Measurements from ENCODE around the gene RGS6.

Gene RGS6

DNA sequence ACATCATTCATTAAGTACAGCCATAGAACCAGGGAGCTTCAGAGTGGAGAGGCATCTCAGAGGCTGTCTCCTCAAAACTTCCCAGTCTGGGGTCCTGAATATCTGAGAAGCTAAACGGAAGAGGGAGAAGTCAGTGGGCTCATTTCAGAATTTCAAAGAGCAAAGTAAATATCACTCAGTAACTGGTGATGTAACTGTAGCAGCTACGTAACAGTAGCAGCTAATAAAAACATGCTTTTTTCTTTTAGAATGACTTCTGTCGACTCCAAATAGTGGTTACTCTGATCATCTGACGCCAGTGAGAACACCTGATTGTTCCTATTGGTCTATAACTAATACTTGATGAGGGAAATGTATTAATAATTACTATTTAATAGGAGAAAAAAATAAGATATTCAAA is 578.3 kb downstream of the RGS6 start:
- H3K4me3 ChIP-seq (ENCODE audit: low read depth, low read length) = no peak overlapping the region
- no peak overlapping the region for H2BK12ac ChIP-seq (ENCODE audit: low read length)
- no peak overlapping the region for H2BK5ac ChIP-seq (ENCODE audit: low read depth, low read length, poor library complexity)
- no peak overlapping the region for H2BK120ac ChIP-seq (ENCODE audit: insufficient read depth, low read length, poor library complexity)
- H3K79me2 ChIP-seq (ENCODE audit: control insufficient read depth, insufficient read depth, low read length, poor library complexity) = no peaks in the 10 kb centered on the region
- no peak overlapping the region for H2AK5ac ChIP-seq (ENCODE audit: low read length)
- no peak overlapping the region for H3K4ac ChIP-seq (ENCODE audit: low read depth, low read length)
- H3K9ac ChIP-seq (ENCODE audit: low read length) = no peak overlapping the region
- H3K18ac ChIP-seq (ENCODE audit: low read length) = no peak overlapping the region
- H3K14ac ChIP-seq (ENCODE audit: low read length) = no peak overlapping the region
- no peak overlapping the region for H3K23ac ChIP-seq (ENCODE audit: low read length)
- no peak overlapping the region for H3K27ac ChIP-seq (ENCODE audit: low read depth, low read length)
- H3K79me1 ChIP-seq (ENCODE audit: low read length) = no peaks in the 10 kb centered on the region
- H3K9me3 ChIP-seq (ENCODE audit: insufficient read depth, low read depth, low read length) = no peaks in the 10 kb centered on the region
- H3K27me3 ChIP-seq (ENCODE audit: insufficient read depth, low read length) = no peaks in the 10 kb centered on the region
- no peaks in the 10 kb centered on the region for H3K36me3 ChIP-seq (ENCODE audit: control insufficient read depth in 1 of 2, insufficient read depth in 2 of 2, low read length in 2 of 2)
- H3K4me1 ChIP-seq (ENCODE audit: control insufficient read depth in 1 of 2, insufficient read depth in 2 of 2, low read length in 2 of 2) = peaks cover 0 to 4% of the 10 kb centered on the region in 2 experiments
- no CpG with 5 or more reads among the region's 4 CpGs for WGBS (ENCODE audit: extremely low coverage, insufficient coverage, insufficient read length)
- H3K4me2 ChIP-seq (ENCODE audit: low read length) = no peak overlapping the region
- H4K8ac ChIP-seq (ENCODE audit: low read depth, low read length) = no peak overlapping the region
- H2AFZ ChIP-seq (ENCODE audit: insufficient read depth, low read length, poor library complexity) = no peak overlapping the region
- H4K12ac ChIP-seq (ENCODE audit: low read depth, low read length) = no peak overlapping the region
- H4K91ac ChIP-seq (ENCODE audit: low read depth, low read length) = no peak overlapping the region
- no peak for DNase-seq

- Histone ChIP-seq H3K36me3 (ENCODE audit: control insufficient read depth in 1 of 2, insufficient read depth in 2 of 2, low read length in 2 of 2) (no peaks in the 10 kb centered on the region), H3K14ac (ENCODE audit: low read length) (no peak overlapping the region), H2BK120ac (ENCODE audit: insufficient read depth, low read length, poor library complexity) (no peak overlapping the region), H3K4me3 (ENCODE audit: low read depth, low read length) (no peak overlapping the region), H3K79me1 (ENCODE audit: low read length) (peaks cover 2% of the 10 kb centered on the region), H3K4me1 (ENCODE audit: control insufficient read depth in 1 of 2, insufficient read depth in 2 of 2, low read length in 2 of 2) (peaks cover 0 to 4% of the 10 kb centered on the region in 2 experiments), H2BK12ac (ENCODE audit: low read length) (no peak overlapping the region), H4K12ac (ENCODE audit: low read depth, low read length) (no peak overlapping the region), H3K9ac (ENCODE audit: low read length) (no peak overlapping the region), H2BK5ac (ENCODE audit: low read depth, low read length, poor library complexity) (no peak overlapping the region), H3K4ac (ENCODE audit: low read depth, low read length) (no peak overlapping the region), H4K8ac (ENCODE audit: low read depth, low read length) (no peak overlapping the region), H3K79me2 (ENCODE audit: control insufficient read depth, insufficient read depth, low read length, poor library complexity) (no peaks in the 10 kb centered on the region), H2AFZ (ENCODE audit: insufficient read depth, low read length, poor library complexity) (no peak overlapping the region), H4K91ac (ENCODE audit: low read depth, low read length) (no peak overlapping the region), H3K23ac (ENCODE audit: low read length) (no peak overlapping the region), H3K4me2 (ENCODE audit: low read length) (no peak overlapping the region), H2AK5ac (ENCODE audit: low read length) (no peak overlapping the region), H3K9me3 (ENCODE audit: insufficient read depth, low read depth, low read length) (no peaks in the 10 kb centered on the region), H3K27me3 (ENCODE audit: insufficient read depth, low read length) (no peaks in the 10 kb centered on the region), H3K18ac (ENCODE audit: low read length) (no peak overlapping the region), H3K27ac (ENCODE audit: low read depth, low read length) (no peak overlapping the region)
- WGBS (ENCODE audit: extremely low coverage, insufficient coverage, insufficient read length) = no CpG with 5 or more reads among the region's 2 CpGs
- no peak for DNase-seq
These were observed 580.1 kb downstream of the RGS6 start for GRCh38 chr14:72512281-72512680.

DNA sequence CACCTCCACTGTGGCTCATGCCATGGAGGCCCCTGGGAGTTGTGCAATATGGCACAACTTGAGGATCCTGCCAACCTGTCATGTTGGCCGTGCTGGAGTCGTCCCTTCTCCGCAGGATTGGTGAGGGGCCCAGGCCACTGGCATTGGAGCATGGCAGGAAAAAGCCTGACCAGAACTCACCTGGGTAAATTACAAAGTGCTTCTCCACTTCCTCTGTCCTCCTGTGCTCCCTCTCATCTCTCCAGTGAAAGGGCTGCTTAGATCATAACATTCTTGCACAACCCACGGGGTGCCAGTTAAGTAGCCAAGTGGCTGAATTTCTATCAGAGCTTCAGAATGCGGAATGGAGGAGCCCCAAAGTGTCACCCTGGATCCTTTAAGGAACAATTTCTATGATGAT is 580.7 kb downstream of the RGS6 start:
- no CpG with 5 or more reads among the region's 5 CpGs for WGBS (ENCODE audit: extremely low coverage, insufficient coverage, insufficient read length)
- Histone ChIP-seq H3K79me1 (ENCODE audit: low read length) (peaks cover 2% of the 10 kb centered on the region), H2AFZ (ENCODE audit: insufficient read depth, low read length, poor library complexity) (no peak overlapping the region), H4K8ac (ENCODE audit: low read depth, low read length) (no peak overlapping the region), H2BK120ac (ENCODE audit: insufficient read depth, low read length, poor library complexity) (no peak overlapping the region), H3K4ac (ENCODE audit: low read depth, low read length) (no peak overlapping the region), H3K9ac (ENCODE audit: low read length) (no peak overlapping the region), H3K36me3 (ENCODE audit: control insufficient read depth in 1 of 2, insufficient read depth in 2 of 2, low read length in 2 of 2) (no peaks in the 10 kb centered on the region), H3K4me1 (ENCODE audit: control insufficient read depth in 1 of 2, insufficient read depth in 2 of 2, low read length in 2 of 2) (peaks cover 0 to 4% of the 10 kb centered on the region in 2 experiments), H3K9me3 (ENCODE audit: insufficient read depth, low read depth, low read length) (no peaks in the 10 kb centered on the region), H3K4me2 (ENCODE audit: low read length) (no peak overlapping the region), H3K27ac (ENCODE audit: low read depth, low read length) (no peak overlapping the region), H3K79me2 (ENCODE audit: control insufficient read depth, insufficient read depth, low read length, poor library complexity) (no peaks in the 10 kb centered on the region), H3K14ac (ENCODE audit: low read length) (no peak overlapping the region), H3K18ac (ENCODE audit: low read length) (no peak overlapping the region), H2BK12ac (ENCODE audit: low read length) (no peak overlapping the region), H4K12ac (ENCODE audit: low read depth, low read length) (no peak overlapping the region), H3K23ac (ENCODE audit: low read length) (no peak overlapping the region), H4K91ac (ENCODE audit: low read depth, low read length) (no peak overlapping the region), H3K27me3 (ENCODE audit: insufficient read depth, low read length) (no peaks in the 10 kb centered on the region), H2BK5ac (ENCODE audit: low read depth, low read length, poor library complexity) (no peak overlapping the region), H3K4me3 (ENCODE audit: low read depth, low read length) (no peak overlapping the region), H2AK5ac (ENCODE audit: low read length) (no peak overlapping the region)
- no peak for DNase-seq

- Histone ChIP-seq H3K4me3 (ENCODE audit: low read depth, low read length) (no peak overlapping the region), H3K27me3 (ENCODE audit: insufficient read depth, low read length) (no peaks in the 10 kb centered on the region), H3K4me2 (ENCODE audit: low read length) (no peak overlapping the region), H2BK5ac (ENCODE audit: low read depth, low read length, poor library complexity) (no peak overlapping the region), H3K27ac (ENCODE audit: low read depth, low read length) (no peak overlapping the region), H3K36me3 (ENCODE audit: control insufficient read depth in 1 of 2, insufficient read depth in 2 of 2, low read length in 2 of 2) (no peaks in the 10 kb centered on the region), H2BK12ac (ENCODE audit: low read length) (no peak overlapping the region), H4K12ac (ENCODE audit: low read depth, low read length) (no peak overlapping the region), H3K4me1 (ENCODE audit: control insufficient read depth in 1 of 2, insufficient read depth in 2 of 2, low read length in 2 of 2) (peaks cover 0 to 4% of the 10 kb centered on the region in 2 experiments), H2BK120ac (ENCODE audit: insufficient read depth, low read length, poor library complexity) (no peak overlapping the region), H4K8ac (ENCODE audit: low read depth, low read length) (no peak overlapping the region), H4K91ac (ENCODE audit: low read depth, low read length) (no peak overlapping the region), H3K14ac (ENCODE audit: low read length) (no peak overlapping the region), H3K79me2 (ENCODE audit: control insufficient read depth, insufficient read depth, low read length, poor library complexity) (no peaks in the 10 kb centered on the region), H2AK5ac (ENCODE audit: low read length) (no peak overlapping the region), H2AFZ (ENCODE audit: insufficient read depth, low read length, poor library complexity) (no peak overlapping the region), H3K23ac (ENCODE audit: low read length) (no peak overlapping the region), H3K4ac (ENCODE audit: low read depth, low read length) (no peak overlapping the region), H3K9ac (ENCODE audit: low read length) (no peak overlapping the region), H3K9me3 (ENCODE audit: insufficient read depth, low read depth, low read length) (no peaks in the 10 kb centered on the region), H3K18ac (ENCODE audit: low read length) (no peak overlapping the region), H3K79me1 (ENCODE audit: low read length) (peaks cover 2% of the 10 kb centered on the region)
- no peak for DNase-seq
- no CpG with 5 or more reads among the region's 3 CpGs for whole genome bisulfite sequencing (ENCODE audit: extremely low coverage, insufficient coverage, insufficient read length)
These were observed 581.1 kb downstream of the RGS6 start for GRCh38 chr14:72513346-72513745.
